ENCODE results near the gene EYA2. TPM values are rescaled to one million over a fixed set of nuclear protein-coding genes. Genes with fewer than 3 reads are reported as not detected.

EYA2 gene
- total RNA-seq, 1 experiment from 2014 or later, result 0.33 TPM

DNA sequence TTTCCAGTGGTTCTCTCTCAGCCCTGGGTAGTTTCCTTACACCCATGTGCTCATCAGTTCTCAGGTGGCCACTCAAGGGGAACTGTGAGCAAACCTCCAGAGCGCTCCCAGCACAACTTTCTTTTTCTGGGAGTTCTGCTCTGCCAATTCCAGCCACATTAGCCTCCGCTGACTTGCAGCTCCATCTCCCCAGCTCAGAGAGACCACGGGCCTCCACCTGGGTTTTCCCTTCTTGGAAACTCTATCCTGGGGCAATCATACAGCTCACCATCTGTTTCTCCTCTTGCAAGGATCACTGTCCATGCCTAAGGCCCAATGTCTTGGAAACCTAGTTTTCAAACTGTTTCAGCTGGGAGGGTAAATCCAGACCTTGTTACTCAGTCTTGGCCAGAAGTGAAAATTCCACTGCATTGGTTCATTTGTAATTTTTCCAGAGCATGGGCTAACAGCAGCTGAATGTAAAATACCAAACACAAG, 129.9 kb downstream of the EYA2 start:
- no peaks in the 10 kb centered on the region for H3K9me2 ChIP-seq (replicated peaks; ENCODE audit: low read length)
- H3K4me2 ChIP-seq (ENCODE audit: low read length), result no peak overlapping the region
- BruUV-seq (replicated peaks), result no TSS peak
- intact Hi-C loops (cut with micrococcal nuclease), result no loop called here
- CTCF ChIA-PET, result no interaction called here
- no peak overlapping the region for H2AFZ ChIP-seq (ENCODE audit: low read length)
- TF ChIP-seq EZH2phosphoT487 (IDR thresholded peaks at IDR 0.05; ENCODE audit: borderline replicate concordance, low read length), result no peak
- TF ChIP-seq EZH2 (IDR thresholded peaks at IDR 0.05; ENCODE audit: low read length, unreplicated experiment), result no peak
- no peaks in the 10 kb centered on the region for H3K36me3 ChIP-seq (ENCODE audit: low read depth, low read length)
- ATAC-seq, result no peak
- POLR2A ChIA-PET (ENCODE audit: unreplicated experiment), result interaction anchor here (0.5 kb wide), 1 partner anchor 174 kb away, joined by 5 read pairs; no protein-coding TSS in a partner anchor
- peaks cover 55% of the 10 kb centered on the region for H3K27me3 ChIP-seq (ENCODE audit: low read length)
- no peak overlapping the region for H3K27ac ChIP-seq (ENCODE audit: low read length)
- no peak for DNase-seq
- H3K4me1 ChIP-seq (ENCODE audit: insufficient read depth, low read length), result no peaks in the 10 kb centered on the region
- H3K79me2 ChIP-seq (ENCODE audit: low read length), result no peaks in the 10 kb centered on the region
- H4K20me1 ChIP-seq (ENCODE audit: low read length), result no peaks in the 10 kb centered on the region
- no peak overlapping the region for H3K4me3 ChIP-seq (ENCODE audit: low read length)
- H3K9me3 ChIP-seq (ENCODE audit: low read length), result no peaks in the 10 kb centered on the region
- H3K9ac ChIP-seq (ENCODE audit: low read length), result no peak overlapping the region
- no peaks in the 10 kb centered on the region for H3F3A ChIP-seq (ENCODE audit: low read length, unreplicated experiment)

DNA sequence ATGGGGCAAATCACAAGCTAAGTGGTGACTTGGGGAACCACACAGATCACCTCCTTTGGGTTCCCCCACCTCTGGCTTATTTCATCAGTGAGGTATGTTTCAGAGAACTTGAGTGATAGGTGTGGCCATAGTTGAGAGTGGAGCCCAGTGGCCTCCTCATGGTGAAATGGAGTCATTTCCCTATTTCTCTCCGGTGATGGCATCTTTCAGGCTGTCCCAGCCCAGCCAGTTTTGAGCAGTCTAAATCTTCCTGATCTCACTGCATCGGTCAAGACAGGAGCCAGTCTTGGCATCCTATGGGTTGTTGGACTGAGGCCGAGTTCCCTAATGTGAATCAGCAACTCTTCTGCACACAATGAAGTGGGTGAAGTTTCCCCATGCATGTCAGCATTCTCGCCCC, 132.4 kb downstream of the EYA2 start:
- Histone ChIP-seq H3K9me3 (ENCODE audit: low read length) (no peaks in the 10 kb centered on the region), H3K9me2 (replicated peaks; ENCODE audit: low read length) (no peaks in the 10 kb centered on the region), H4K20me1 (ENCODE audit: low read length) (no peaks in the 10 kb centered on the region), H3K36me3 (ENCODE audit: low read depth, low read length) (no peaks in the 10 kb centered on the region), H3K27ac (ENCODE audit: low read length) (no peak overlapping the region), H3K4me2 (ENCODE audit: low read length) (no peak overlapping the region), H3K79me2 (ENCODE audit: low read length) (no peaks in the 10 kb centered on the region), H3F3A (ENCODE audit: low read length, unreplicated experiment) (no peaks in the 10 kb centered on the region), H3K4me1 (ENCODE audit: insufficient read depth, low read length) (no peaks in the 10 kb centered on the region), H3K9ac (ENCODE audit: low read length) (no peak overlapping the region), H3K4me3 (ENCODE audit: low read length) (no peak overlapping the region), H2AFZ (ENCODE audit: low read length) (no peak overlapping the region), H3K27me3 (ENCODE audit: low read length) (peaks cover 38% of the 10 kb centered on the region)
- BruUV-seq (replicated peaks), result no TSS peak
- POLR2A ChIA-PET (ENCODE audit: unreplicated experiment), result no interaction called here
- TF ChIP-seq EZH2 (IDR thresholded peaks at IDR 0.05; ENCODE audit: low read length, unreplicated experiment) (no peak), EZH2phosphoT487 (IDR thresholded peaks at IDR 0.05; ENCODE audit: borderline replicate concordance, low read length) (no peak)
- DNase-seq (peak; percentile 76), ATAC-seq (peak; percentile 37)
- CTCF ChIA-PET, result no interaction called here
- intact Hi-C loops (cut with micrococcal nuclease), result no loop called here

DNA sequence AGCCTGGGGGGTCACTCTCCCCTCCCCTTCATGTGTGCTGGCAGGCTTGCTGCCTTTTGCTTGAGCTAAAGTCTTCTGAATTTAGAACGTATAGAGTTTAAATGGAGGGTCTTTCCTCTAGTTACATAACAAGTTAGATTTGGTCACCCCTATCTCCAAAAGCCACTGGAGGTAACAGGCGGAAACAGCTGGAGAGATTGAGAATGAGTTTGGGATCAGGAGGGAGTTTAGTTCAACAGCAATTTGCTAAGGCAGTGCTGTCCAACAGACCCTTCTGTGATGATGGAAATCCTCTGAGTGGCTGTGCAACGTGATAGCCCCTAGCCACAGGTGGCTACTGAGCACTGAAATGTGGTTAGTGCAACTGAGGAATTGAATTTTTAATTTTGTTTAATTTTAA, 132.8 kb downstream of the EYA2 start:
- no peak for ATAC-seq
- no peak for DNase-seq
- no peaks in the 10 kb centered on the region for H3K79me2 ChIP-seq (ENCODE audit: low read length)
- H3K9ac ChIP-seq (ENCODE audit: low read length), result no peak overlapping the region
- no peak overlapping the region for H2AFZ ChIP-seq (ENCODE audit: low read length)
- H4K20me1 ChIP-seq (ENCODE audit: low read length), result no peaks in the 10 kb centered on the region
- no peaks in the 10 kb centered on the region for H3K4me1 ChIP-seq (ENCODE audit: insufficient read depth, low read length)
- intact Hi-C loops (cut with micrococcal nuclease), result no loop called here
- H3K27me3 ChIP-seq (ENCODE audit: low read length), result peaks cover 35% of the 10 kb centered on the region
- no peaks in the 10 kb centered on the region for H3F3A ChIP-seq (ENCODE audit: low read length, unreplicated experiment)
- H3K9me3 ChIP-seq (ENCODE audit: low read length), result no peaks in the 10 kb centered on the region
- ChIA-PET POLR2A (ENCODE audit: unreplicated experiment) (no interaction called here), CTCF (no interaction called here)
- H3K9me2 ChIP-seq (replicated peaks; ENCODE audit: low read length), result no peaks in the 10 kb centered on the region
- H3K27ac ChIP-seq (ENCODE audit: low read length), result no peak overlapping the region
- BruUV-seq (replicated peaks), result no TSS peak
- no peak overlapping the region for H3K4me2 ChIP-seq (ENCODE audit: low read length)
- H3K36me3 ChIP-seq (ENCODE audit: low read depth, low read length), result no peaks in the 10 kb centered on the region
- H3K4me3 ChIP-seq (ENCODE audit: low read length), result no peak overlapping the region
- TF ChIP-seq EZH2phosphoT487 (IDR thresholded peaks at IDR 0.05; ENCODE audit: borderline replicate concordance, low read length) (no peak), EZH2 (IDR thresholded peaks at IDR 0.05; ENCODE audit: low read length, unreplicated experiment) (no peak)
- TF ChIP-seq, protein P1, sequence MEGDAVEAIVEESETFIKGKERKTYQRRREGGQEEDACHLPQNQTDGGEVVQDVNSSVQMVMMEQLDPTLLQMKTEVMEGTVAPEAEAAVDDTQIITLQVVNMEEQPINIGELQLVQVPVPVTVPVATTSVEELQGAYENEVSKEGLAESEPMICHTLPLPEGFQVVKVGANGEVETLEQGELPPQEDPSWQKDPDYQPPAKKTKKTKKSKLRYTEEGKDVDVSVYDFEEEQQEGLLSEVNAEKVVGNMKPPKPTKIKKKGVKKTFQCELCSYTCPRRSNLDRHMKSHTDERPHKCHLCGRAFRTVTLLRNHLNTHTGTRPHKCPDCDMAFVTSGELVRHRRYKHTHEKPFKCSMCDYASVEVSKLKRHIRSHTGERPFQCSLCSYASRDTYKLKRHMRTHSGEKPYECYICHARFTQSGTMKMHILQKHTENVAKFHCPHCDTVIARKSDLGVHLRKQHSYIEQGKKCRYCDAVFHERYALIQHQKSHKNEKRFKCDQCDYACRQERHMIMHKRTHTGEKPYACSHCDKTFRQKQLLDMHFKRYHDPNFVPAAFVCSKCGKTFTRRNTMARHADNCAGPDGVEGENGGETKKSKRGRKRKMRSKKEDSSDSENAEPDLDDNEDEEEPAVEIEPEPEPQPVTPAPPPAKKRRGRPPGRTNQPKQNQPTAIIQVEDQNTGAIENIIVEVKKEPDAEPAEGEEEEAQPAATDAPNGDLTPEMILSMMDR (conservative IDR thresholded peaks at IDR 0.05; ENCODE audit: low read depth, low read length), result no peak

GRCh38 chr20:47028487-47028886, 133.8 kb downstream of the EYA2 start:
- peaks cover 26% of the 10 kb centered on the region for H3K27me3 ChIP-seq (ENCODE audit: low read length)
- ATAC-seq, result no peak
- TF ChIP-seq EZH2 (IDR thresholded peaks at IDR 0.05; ENCODE audit: low read length, unreplicated experiment), result no peak
- TF ChIP-seq, protein P1 (conservative IDR thresholded peaks at IDR 0.05; ENCODE audit: low read depth, low read length), result no peak
- no peak for TF ChIP-seq EZH2phosphoT487 (IDR thresholded peaks at IDR 0.05; ENCODE audit: borderline replicate concordance, low read length)
- H3K27ac ChIP-seq (ENCODE audit: low read length), result no peak overlapping the region
- H4K20me1 ChIP-seq (ENCODE audit: low read length), result no peaks in the 10 kb centered on the region
- H3K4me3 ChIP-seq (ENCODE audit: low read length), result no peak overlapping the region
- H3K36me3 ChIP-seq (ENCODE audit: low read depth, low read length), result no peaks in the 10 kb centered on the region
- no peaks in the 10 kb centered on the region for H3K4me1 ChIP-seq (ENCODE audit: insufficient read depth, low read length)
- no peak for DNase-seq
- H3K4me2 ChIP-seq (ENCODE audit: low read length), result no peak overlapping the region
- H3K9ac ChIP-seq (ENCODE audit: low read length), result no peak overlapping the region
- no TSS peak for BruUV-seq (replicated peaks)
- no peaks in the 10 kb centered on the region for H3K9me3 ChIP-seq (ENCODE audit: low read length)
- ChIA-PET CTCF (no interaction called here), POLR2A (ENCODE audit: unreplicated experiment) (no interaction called here)
- no peaks in the 10 kb centered on the region for H3K9me2 ChIP-seq (replicated peaks; ENCODE audit: low read length)
- no peaks in the 10 kb centered on the region for H3F3A ChIP-seq (ENCODE audit: low read length, unreplicated experiment)
- no peak overlapping the region for H2AFZ ChIP-seq (ENCODE audit: low read length)
- intact Hi-C loops (cut with micrococcal nuclease), result no loop called here
- H3K79me2 ChIP-seq (ENCODE audit: low read length), result no peaks in the 10 kb centered on the region
